Nephron (organoid): ENCODE results near the gene SCYL3.
A peak's percentile ranks its signal among the peaks of the same experiment; 100 is the strongest.

Source experiments
- H3K27ac Mint-ChIP-seq, 3 experiments: 2 replicates each; pipeline ENCODE4 v1.8.0; 2020; ENCODE audit warnings: mixed read lengths in 3 of 3, mild to moderate bottlenecking in 2 of 3, moderate library complexity in 1 of 3
- H3K27me3 Mint-ChIP-seq: 2 replicates; pipeline ENCODE4 v1.8.0; 2021; ENCODE audit warnings: low read depth, mild to moderate bottlenecking, moderate library complexity, mixed read lengths
- H3K36me3 Mint-ChIP-seq: 2 replicates; pipeline ENCODE4 v1.8.0; 2020; ENCODE audit warnings: low read depth, mixed read lengths
- H3K4me1 Mint-ChIP-seq: 2 replicates; pipeline ENCODE4 v1.8.0; 2020; ENCODE audit warnings: mixed read lengths
- H3K4me3 Mint-ChIP-seq, 3 experiments: 2 replicates each; pipeline ENCODE4 v1.8.0; 2020; ENCODE audit warnings: mild to moderate bottlenecking in 3 of 3, mixed read lengths in 3 of 3, moderate library complexity in 2 of 3
- H3K9me3 Mint-ChIP-seq: 2 replicates; pipeline ENCODE4 v1.8.0; 2020; ENCODE audit warnings: mixed read lengths
- TF ChIP-seq, protein P1 (sequence below), 3 experiments: fragments of 200-600 bp; sonication (generic); IDR thresholded peaks; one replicate each; pipeline ENCODE4 v1.5.0; 2021; ENCODE audit warnings: antibody characterized with exemption in 3 of 3; ENCODE audit not compliant: unreplicated experiment in 3 of 3

The SCYL3 gene

DNA sequence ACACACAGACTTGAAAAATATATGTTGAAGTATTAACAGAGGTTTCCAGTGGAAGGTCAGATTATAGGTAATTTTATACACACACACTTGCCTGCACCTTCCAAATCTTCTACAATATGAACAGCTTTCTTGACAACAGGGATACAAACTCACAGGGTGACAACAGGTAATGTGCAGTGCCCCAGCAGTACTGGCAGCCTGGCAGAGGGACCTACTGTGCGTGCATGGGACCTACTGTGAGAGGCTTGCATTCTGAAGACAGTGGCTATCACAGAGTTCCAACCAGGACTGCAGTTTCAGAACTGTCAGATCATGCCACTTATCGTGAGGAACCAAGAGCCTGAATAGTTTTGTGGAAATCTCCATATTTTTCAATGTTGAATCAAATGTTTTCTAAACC lies 3.8 kb downstream of the SCYL3 start:
- TF ChIP-seq, protein P1, sequence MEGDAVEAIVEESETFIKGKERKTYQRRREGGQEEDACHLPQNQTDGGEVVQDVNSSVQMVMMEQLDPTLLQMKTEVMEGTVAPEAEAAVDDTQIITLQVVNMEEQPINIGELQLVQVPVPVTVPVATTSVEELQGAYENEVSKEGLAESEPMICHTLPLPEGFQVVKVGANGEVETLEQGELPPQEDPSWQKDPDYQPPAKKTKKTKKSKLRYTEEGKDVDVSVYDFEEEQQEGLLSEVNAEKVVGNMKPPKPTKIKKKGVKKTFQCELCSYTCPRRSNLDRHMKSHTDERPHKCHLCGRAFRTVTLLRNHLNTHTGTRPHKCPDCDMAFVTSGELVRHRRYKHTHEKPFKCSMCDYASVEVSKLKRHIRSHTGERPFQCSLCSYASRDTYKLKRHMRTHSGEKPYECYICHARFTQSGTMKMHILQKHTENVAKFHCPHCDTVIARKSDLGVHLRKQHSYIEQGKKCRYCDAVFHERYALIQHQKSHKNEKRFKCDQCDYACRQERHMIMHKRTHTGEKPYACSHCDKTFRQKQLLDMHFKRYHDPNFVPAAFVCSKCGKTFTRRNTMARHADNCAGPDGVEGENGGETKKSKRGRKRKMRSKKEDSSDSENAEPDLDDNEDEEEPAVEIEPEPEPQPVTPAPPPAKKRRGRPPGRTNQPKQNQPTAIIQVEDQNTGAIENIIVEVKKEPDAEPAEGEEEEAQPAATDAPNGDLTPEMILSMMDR (IDR thresholded peaks at IDR 0.05; ENCODE audit: unreplicated experiment in 3 of 3), result no peak
- Mint-ChIP-seq H3K4me3 (peak overlapping the region in 1 of 3 experiments; percentile 28), H3K4me1 (peaks cover 28% of the 10 kb centered on the region), H3K27me3 (no peaks in the 10 kb centered on the region), H3K9me3 (no peaks in the 10 kb centered on the region), H3K36me3 (peaks cover 29% of the 10 kb centered on the region), H3K27ac (peak overlapping the region in 1 of 3 experiments; percentile 0)

DNA sequence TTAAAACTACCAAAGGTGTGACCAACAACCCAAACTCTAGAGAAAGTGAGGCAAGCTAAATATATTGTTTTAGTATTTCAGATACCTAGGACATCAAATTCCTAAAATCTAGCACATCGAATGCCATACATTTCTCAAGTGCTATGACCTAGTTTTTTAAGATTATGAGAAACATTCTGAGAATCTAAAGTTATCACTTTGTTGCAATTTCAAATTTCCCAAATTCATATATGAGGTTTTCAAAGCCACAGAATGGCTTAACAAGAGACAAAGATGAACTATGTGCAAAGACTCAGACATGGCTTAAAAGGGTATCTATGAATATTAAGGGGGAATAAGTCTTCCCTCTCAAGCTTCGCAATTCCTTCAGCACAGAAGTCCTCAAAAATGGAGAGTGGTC lies 6.8 kb downstream of the SCYL3 start:
- peaks cover 37% of the 10 kb centered on the region for H3K36me3 Mint-ChIP-seq
- H3K4me3 Mint-ChIP-seq, result no peak overlapping the region
- no peaks in the 10 kb centered on the region for H3K27me3 Mint-ChIP-seq
- H3K27ac Mint-ChIP-seq, result no peak overlapping the region
- no peaks in the 10 kb centered on the region for H3K9me3 Mint-ChIP-seq
- peaks cover 18% of the 10 kb centered on the region for H3K4me1 Mint-ChIP-seq
- TF ChIP-seq, protein P1 (IDR thresholded peaks at IDR 0.05; ENCODE audit: unreplicated experiment in 3 of 3), result no peak

DNA sequence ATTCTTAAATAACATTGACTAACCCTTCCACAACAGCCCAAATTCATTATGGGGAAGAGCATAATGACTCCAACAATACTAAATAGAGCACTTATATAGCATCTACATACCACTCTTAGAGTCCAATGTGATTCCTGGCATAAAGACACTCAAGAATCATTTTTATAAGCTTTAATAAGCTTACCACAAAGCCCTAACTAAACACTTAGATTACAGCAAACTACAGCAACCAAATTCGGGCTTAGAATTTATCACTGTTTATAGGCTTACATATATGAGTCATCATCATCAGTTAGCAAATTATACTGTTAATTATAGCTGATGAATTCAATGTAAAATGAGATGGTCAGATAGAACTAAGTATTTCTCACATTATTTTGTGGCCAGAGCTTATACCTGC lies 7.3 kb downstream of the SCYL3 start:
- Mint-ChIP-seq H3K9me3 (no peaks in the 10 kb centered on the region), H3K4me1 (peaks cover 15% of the 10 kb centered on the region), H3K27me3 (no peaks in the 10 kb centered on the region), H3K27ac (no peak overlapping the region), H3K4me3 (no peak overlapping the region), H3K36me3 (peaks cover 40% of the 10 kb centered on the region)
- TF ChIP-seq, protein P1 (IDR thresholded peaks at IDR 0.05; ENCODE audit: unreplicated experiment in 3 of 3), result no peak

DNA sequence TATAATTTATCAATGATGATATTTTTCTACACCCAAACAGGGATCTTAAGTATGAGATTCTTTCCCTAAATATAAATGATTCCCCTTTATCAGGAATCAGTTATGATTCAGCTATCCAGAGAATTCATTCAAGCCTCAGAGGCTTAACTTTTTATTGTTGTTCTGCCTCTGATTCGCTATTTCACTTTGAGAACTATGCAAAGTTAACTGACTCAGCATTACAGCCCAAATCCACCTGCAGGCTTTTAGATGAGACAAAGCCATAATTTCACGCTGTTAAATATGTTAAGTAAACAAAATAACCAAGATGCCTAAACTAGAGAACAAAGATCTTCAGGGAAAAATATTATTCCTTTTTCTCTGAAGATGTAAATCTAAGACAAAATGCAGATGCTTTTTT lies 8.5 kb downstream of the SCYL3 start:
- Mint-ChIP-seq H3K27me3 (no peaks in the 10 kb centered on the region), H3K36me3 (peaks cover 43% of the 10 kb centered on the region), H3K4me3 (no peak overlapping the region), H3K27ac (no peak overlapping the region), H3K4me1 (peaks cover 5% of the 10 kb centered on the region), H3K9me3 (no peaks in the 10 kb centered on the region)
- TF ChIP-seq, protein P1 (IDR thresholded peaks at IDR 0.05; ENCODE audit: unreplicated experiment in 3 of 3), result no peak

DNA sequence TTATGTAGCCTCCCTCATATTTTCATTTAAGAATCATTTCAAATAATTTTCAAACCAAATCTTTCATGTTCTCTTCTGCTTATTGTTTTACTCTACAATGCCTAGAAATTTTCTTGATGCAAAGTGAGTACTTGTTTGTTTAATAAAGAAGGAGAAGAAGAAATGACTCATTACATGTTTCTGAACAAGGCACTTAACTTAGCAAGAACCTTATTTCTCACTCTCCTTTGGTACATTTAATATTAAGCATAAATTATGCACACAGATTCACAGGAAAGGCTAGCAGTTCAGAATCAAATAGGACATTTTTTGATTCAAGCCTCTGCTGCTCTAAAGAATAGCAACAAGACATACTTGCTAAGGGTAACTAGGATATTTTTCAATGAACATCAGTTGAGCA lies 9.1 kb downstream of the SCYL3 start:
- Mint-ChIP-seq H3K9me3 (no peaks in the 10 kb centered on the region), H3K4me3 (no peak overlapping the region), H3K4me1 (peaks cover 5% of the 10 kb centered on the region), H3K36me3 (peaks cover 43% of the 10 kb centered on the region), H3K27ac (no peak overlapping the region), H3K27me3 (no peaks in the 10 kb centered on the region)
- TF ChIP-seq, protein P1 (IDR thresholded peaks at IDR 0.05; ENCODE audit: unreplicated experiment in 3 of 3), result no peak

DNA sequence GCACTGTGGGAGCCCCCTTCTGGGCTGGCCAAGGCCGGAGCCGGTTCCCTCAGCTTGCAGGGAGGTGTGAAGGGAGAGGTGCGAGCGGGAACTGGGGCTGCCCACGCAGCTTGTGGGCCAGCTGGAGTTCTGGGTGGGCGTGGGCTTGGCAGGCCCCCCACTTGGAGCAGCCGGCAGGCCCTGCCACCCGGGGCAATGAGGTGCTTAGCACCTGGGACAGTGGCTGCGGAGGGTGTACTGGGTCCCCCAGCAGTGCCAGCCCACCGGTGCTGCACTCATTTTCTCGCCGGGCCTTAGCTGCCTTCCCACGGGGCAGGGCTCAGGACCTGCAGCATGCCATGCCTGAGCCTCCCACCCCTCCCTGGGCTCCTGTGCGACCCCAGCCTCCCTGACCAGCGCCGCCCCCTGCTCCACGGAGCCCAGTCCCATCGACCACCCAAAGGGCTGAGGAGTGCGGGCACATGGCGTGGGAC lies 11.6 kb downstream of the SCYL3 start:
- TF ChIP-seq, protein P1 (IDR thresholded peaks at IDR 0.05; ENCODE audit: unreplicated experiment in 3 of 3), result no peak
- Mint-ChIP-seq H3K4me3 (no peak overlapping the region), H3K4me1 (no peaks in the 10 kb centered on the region), H3K36me3 (peaks cover 40% of the 10 kb centered on the region), H3K9me3 (no peaks in the 10 kb centered on the region), H3K27me3 (no peaks in the 10 kb centered on the region), H3K27ac (no peak overlapping the region)
